Gastroesophageal sphincter (tissue), 3 donors: ENCODE measurements around the gene ATG7.

Experiments used
- CTCF ChIP-seq, 4 experiments: fragments of 200-600 bp in 2 of 4; fragments of 450-650 bp in 2 of 4; sonication (generic) in 1 of 4; IDR thresholded peaks; one replicate each; pipeline ENCODE4 v1.5.1; 2017 to 2019; ENCODE audit warnings: antibody characterized with exemption in 4 of 4, mild to moderate bottlenecking in 2 of 4, moderate library complexity in 2 of 4
- EP300 ChIP-seq: sonication (generic); formaldehyde crosslinking; IDR thresholded peaks from one replicate; pipeline ENCODE4 v1.6.1; 2017; ENCODE audit warnings: antibody characterized with exemption, mild to moderate bottlenecking
- POLR2AphosphoS5 ChIP-seq: sonication (generic); formaldehyde crosslinking; IDR thresholded peaks from one replicate; pipeline ENCODE4 v1.6.1; 2017; ENCODE audit warnings: antibody characterized with exemption

GRCh38 chr3:11606865-11607440, 334.8 kb downstream of the ATG7 start:
- TF ChIP-seq POLR2AphosphoS5 (no peak), CTCF (IDR thresholded peaks at IDR 0.05) (no peak), EP300 (no peak)
